GM13977 (cell line): ENCODE data around the gene SMARCC2.

Experiments
- DNase-seq: peaks from one replicate; pipeline ENCODE4 v3.0.0; 2012; ENCODE audit warnings: low spot score
- CTCF ChIP-seq: IDR thresholded peaks from 2 replicates; pipeline ENCODE4 v1.5.1; 2012; ENCODE audit warnings: mild to moderate bottlenecking, control low read depth; ENCODE audit not compliant: insufficient read depth; ENCODE audit errors: extremely low read depth, missing control alignments
- in situ Hi-C: fragments of 300-500 bp; cut with MboI; formaldehyde crosslinking; loops from one replicate; pipeline ENCODE4 v1.12.0; 2022; ENCODE audit warnings: low sequenced_read_pairs, low pct_unique_long_range_greater_than_20kb, mixed read lengths, inconsistent platforms; ENCODE audit not compliant: unreplicated experiment

Gene SMARCC2

GRCh38 chr12:56189099-56189917 lies at the start of gene SMARCC2:
TSS of gene SMARCC2 (minus strand) at chr12:56189483. CDS start at chr12:56189461, 22 bp downstream.
- DNase-seq = peak; percentile 94
- TF ChIP-seq CTCF = peak; percentile 95
- in situ Hi-C loops = no loop called here

- in situ Hi-C loops = no loop called here
- no peak for TF ChIP-seq CTCF
- DNase-seq = no peak
Measured at GRCh38 chr12:56237552-56237951, 48.3 kb upstream of the SMARCC2 start.

- in situ Hi-C loops = no loop called here
- DNase-seq = no peak
- no peak for TF ChIP-seq CTCF
Measured at GRCh38 chr12:56236985-56237384, 47.7 kb upstream of the SMARCC2 start.

- no peak for TF ChIP-seq CTCF
- in situ Hi-C loops = no loop called here
- no peak for DNase-seq
Measured at GRCh38 chr12:56236091-56236490, 46.8 kb upstream of the SMARCC2 start.

GRCh38 chr12:56234746-56235436 lies 45.6 kb upstream of the SMARCC2 start:
- DNase-seq = no peak
- no peak for TF ChIP-seq CTCF
- in situ Hi-C loops = no loop called here

GRCh38 chr12:56231184-56231582 lies 41.9 kb upstream of the SMARCC2 start:
- TF ChIP-seq CTCF = no peak
- in situ Hi-C loops = no loop called here
- DNase-seq = no peak
